HG03280 (cell line): ENCODE data around the gene NDST1.

Source experiments
- ATAC-seq: cut with Tn5 transposase; IDR thresholded peaks from one replicate; pipeline ENCODE4 v1.9.1; 2021; ENCODE audit warnings: mild to moderate bottlenecking, moderate library complexity; ENCODE audit not compliant: unreplicated experiment

Gene NDST1

DNA sequence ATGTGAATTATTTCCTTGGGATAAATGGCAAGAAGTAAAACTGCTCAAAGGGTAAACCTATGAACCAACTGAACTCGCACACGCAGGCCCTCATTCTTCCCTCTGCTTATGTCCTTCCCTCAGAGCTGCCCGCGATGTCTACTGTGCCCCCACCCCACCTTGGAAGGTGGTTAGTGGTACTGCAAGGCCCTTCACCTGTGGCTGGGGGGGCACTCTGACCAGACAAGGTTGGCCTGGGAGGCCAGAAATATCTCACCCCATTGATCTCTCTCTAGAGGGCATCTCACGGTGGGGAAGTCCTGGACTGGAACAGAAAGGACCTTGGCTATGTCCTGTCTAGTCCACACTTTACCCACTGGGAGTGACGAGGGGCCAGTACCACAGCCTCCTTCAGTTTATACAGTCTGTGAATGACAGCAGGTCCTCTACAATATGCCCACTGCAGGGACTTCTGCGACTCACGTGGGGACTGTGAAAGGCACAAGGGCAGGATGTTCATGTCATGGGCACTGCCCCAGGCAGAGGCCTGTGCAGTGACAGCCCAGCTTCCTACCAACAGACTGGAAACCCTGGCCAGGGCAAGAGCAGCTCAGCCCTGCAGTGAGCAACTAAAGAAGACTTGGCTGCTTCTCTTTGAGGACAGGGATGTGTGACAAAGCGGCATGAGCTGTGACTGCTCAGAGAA, 75.8 kb downstream of the NDST1 start:
- no peak for ATAC-seq

DNA sequence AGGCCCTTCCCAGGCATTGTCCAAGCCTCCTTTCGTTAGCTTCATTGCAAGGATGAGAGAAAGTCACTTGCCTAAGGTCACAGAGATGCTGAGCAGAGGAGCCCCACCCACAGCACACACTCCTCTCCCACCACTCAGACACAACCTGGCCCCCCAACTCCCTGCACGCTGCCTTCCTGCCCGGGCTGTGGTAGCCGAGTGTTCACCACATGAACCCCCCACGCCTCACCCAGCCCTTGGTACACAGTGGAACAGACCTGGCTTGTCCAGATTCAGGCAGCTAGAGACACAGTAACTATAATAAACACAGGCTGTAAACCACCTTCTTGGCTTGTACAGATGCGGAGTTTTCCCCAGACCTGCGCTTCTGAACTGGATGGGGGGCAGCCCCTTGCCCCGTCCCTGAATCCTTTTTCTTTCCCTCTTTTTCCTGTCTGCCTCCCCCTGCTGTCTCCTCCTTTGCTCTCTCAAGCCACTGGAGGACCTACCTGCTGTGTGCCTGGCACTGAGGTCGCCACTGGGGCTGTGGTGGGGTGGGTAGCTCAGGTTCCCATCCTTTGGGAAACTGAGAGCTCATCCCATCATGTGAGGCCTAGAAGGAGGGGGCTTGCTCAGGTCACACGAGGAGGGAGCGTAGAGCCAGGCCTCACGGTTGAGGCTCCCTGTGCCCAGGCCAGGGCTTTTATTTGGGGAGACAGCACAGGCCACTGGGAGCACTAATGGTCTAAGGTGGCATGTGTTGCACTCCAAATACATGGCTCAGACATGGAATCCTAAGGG, 76.8 kb downstream of the NDST1 start:
- no peak for ATAC-seq

DNA sequence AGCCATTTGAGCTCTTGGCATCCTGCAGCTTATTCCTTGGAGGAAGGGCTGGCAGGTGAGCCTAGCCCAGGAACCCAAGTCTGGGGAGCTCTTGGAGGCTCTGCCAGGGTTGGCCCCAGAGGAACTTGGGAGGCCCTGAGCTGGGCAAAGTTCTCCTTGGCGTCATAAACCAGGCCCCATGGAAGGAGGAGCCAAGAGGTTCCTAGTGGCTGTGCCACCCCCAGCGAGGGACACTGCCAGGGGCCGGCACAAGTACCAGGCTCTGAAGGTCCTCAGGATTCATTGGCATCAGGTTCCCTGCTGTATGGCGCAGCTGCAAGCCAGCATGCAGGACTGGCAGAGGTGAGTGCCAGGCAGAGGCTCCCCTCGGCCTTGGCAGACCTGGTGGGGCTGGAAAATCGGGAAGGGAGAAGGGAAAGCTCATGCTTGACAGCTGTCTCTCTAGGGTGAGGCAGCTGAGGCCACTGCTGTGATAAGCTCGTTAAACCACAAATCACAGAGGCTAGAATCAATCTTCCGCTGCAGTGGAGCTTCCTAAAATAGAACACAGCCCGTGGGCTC, 77.9 kb downstream of the NDST1 start:
- ATAC-seq, result no peak

DNA sequence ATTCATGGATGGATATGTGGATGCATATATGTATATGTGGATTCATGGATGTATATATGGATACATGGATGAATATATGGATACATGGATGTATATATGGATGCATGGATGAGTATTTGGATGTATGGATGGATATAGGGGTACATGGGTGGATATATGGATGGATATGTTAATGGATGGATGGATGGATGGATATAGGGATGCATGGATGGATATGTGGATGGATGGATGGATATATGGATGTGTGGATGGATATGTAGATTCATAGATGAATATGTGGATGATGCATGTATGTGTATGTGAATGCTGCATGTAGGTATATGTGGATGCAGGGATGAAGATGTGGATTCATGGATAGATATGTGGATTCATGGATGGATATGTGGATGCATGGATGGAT, 79.1 kb downstream of the NDST1 start:
- ATAC-seq, result no peak

- no peak for ATAC-seq
These were observed 80.1 kb downstream of the NDST1 start for GRCh38 chr5:150587856-150588595.

DNA sequence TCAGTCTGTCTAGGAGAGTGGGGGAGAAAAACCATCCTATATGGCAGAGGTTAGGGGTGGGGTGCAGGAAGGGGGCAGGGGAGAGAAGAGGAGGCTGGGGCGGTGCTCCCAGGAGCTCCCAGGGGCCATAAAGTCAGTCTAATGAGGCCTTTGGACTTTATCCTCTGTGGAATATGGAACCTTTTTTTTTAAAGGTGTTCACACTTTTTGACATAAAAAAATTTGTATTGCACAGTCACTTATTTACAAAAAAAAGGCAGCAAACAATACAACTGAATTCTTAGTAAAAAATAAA, 80.6 kb downstream of the NDST1 start:
- ATAC-seq, result no peak

- ATAC-seq, result no peak
These were observed 82.1 kb downstream of the NDST1 start for GRCh38 chr5:150589862-150590601.

- ATAC-seq, result no peak
These were observed 83.2 kb downstream of the NDST1 start for GRCh38 chr5:150590979-150591695.

GRCh38 chr5:150593593-150593992, 85.7 kb downstream of the NDST1 start:
- ATAC-seq, result no peak

- no peak for ATAC-seq
These were observed 86.1 kb downstream of the NDST1 start for GRCh38 chr5:150593996-150594395.

DNA sequence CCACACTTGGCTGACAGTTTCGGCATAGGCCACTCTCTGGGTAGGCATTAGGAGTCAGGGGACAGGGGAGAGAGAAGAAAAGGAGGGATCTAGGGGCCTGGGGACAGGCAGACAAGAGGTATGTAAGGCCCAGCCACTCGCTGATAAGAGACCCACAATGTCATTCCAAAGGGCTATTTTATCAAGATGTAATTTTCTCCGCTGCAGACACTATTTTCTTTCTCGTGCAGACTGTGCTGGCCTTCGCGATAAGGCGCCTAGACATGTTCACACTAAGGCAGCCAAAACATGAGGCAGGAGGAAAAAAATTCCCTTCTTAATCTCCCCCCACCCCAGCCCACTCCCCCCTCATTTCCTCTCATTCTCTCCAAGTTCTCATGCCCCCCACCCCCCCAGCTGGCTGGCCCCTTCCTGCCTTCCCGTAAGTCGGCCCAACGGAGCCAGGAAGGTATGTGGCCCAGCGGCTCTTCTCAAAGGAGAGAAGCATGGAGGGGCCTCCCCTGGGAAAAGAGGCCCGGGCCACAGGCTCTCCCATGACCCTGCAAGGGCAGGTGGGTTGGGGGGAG, 87.6 kb downstream of the NDST1 start:
- ATAC-seq, result no peak

- no peak for ATAC-seq
These were observed 88.4 kb downstream of the NDST1 start for GRCh38 chr5:150596313-150596712.

GRCh38 chr5:150596826-150597225, 88.9 kb downstream of the NDST1 start:
- ATAC-seq, result no peak

- no peak for ATAC-seq
These were observed 90.1 kb downstream of the NDST1 start for GRCh38 chr5:150598006-150598405.

DNA sequence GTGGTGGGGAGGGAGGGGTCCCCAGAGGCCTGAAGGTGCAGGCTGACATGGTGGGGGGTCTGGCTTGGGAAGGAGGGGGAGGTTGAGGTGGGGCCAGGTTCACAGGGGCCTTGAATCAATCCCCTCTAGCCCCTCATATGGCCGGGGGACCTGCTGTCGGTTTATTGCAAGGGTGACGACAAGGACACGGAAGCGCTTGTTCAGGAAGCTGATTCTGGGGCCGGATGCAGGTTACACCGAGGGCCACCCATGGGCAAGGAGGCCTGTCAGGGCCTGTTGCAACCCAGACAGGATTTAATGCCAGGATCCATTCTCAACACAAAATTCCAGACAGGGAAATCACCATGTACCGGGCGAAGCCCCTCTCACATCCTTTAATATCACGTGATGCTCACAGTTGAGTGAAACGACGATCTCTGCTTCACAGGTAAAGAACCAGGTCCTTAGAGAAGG, 90.9 kb downstream of the NDST1 start:
- ATAC-seq, result no peak

- no peak for ATAC-seq
These were observed 91.3 kb downstream of the NDST1 start for GRCh38 chr5:150599281-150599680.

GRCh38 chr5:150599917-150600511, 92.1 kb downstream of the NDST1 start:
- no peak for ATAC-seq

GRCh38 chr5:150600616-150601490, 92.9 kb downstream of the NDST1 start:
- ATAC-seq, result no peak
